ENCODE measurements around the gene GPC6. TPM values are rescaled to one million over a fixed set of nuclear protein-coding genes. Genes with fewer than 3 reads are reported as not detected.

The GPC6 gene
- polyA plus RNA-seq, 1 donor (not counting 4 experiments of a cell fraction or from before 2014, with no cell fraction given), result 0.42 TPM

DNA sequence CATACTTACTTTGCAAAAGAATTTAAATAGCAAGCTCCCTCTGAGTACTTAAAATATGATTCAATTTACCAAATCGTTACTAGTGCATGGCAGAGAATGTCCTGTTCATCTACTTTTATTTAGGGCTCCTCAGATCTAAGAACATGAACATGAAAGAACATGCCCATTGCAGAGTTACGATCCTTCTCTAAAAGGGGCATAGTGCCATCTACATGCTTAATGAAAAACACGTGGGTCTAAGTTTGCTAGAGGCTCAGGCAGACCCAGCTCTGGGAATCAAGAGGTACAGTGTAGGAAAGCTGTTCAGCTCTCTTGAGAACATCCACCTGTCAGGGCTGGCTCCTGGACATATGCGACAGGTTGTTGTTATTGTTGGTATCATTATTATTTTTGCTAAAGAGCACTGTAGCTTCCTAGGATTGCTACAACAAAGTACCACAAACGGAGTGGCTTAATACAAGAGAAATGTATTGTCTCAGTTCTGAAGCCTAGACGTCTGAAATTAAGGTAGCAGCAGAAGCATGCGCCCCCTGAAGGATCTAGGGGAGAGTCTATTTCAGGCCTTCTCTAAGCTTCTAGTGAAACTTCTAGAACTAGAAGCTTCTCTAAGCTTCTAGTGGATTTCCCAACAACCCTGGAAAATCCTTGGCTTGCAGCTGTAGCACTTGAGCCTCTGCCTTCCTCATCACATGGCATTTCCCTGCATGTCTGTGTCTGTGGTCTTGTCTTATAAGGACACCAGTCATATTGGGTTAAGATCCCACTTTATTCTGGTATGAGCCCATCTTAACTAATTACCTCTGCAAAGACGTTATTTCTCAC is 1119.0 kb downstream of the GPC6 start:
- Histone ChIP-seq H3K27ac (ENCODE audit: control insufficient read depth, insufficient read depth, low read length) (no peak overlapping the region), H2AFZ (ENCODE audit: control insufficient read depth, low read length) (peak overlapping the region; percentile 58)
- dilution Hi-C loops (cut with MboI; ENCODE audit: extremely low pct_ligation_motif_present, low sequenced_read_pairs), result no loop called here

DNA sequence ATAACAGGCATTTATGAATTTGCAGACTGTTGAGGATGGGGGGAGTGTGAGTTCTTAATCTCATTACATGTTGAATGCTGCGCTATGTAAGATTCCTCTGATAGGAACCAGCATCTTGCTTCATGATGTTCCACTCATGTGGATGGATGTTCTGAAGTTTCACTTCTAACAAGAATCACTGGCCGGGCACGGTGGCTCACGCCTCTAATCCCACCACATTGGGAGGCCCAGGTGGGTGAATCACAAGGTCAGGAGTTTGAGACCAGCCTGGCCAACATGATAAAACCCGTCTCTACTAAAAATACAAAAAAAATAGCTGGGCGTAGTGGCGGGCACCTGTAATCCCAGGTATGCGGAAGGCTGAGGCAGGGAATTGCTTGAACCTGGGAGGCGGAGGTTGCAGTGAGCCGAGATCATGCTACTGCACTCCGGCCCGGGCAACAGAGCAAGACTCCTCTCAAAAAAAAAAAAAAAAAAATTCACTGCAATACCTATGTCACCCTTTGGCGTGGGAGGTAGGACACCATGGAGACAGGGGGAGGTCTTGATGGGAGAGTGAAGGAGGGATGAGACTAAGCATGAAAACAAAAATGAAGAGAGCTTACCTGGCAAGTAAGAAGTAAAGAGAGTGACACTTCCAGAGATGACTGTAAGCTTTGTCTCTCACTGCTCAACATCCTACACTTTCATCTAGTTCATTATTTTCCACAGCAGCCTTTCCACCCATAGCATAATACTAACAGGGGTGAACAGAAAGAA is 1119.8 kb downstream of the GPC6 start:
- no peak overlapping the region for H3K27ac ChIP-seq (ENCODE audit: control insufficient read depth, insufficient read depth, low read length)
- no peaks in the 10 kb centered on the region for H4K20me1 ChIP-seq (ENCODE audit: control insufficient read depth, extremely low read depth, insufficient read depth, low read length)
- dilution Hi-C loops (cut with MboI; ENCODE audit: extremely low pct_ligation_motif_present, low sequenced_read_pairs), result no loop called here
- H3K27me3 ChIP-seq (ENCODE audit: control insufficient read depth, extremely low read depth, insufficient read depth, low read length), result peaks cover 2% of the 10 kb centered on the region
- H3K9me3 ChIP-seq (ENCODE audit: control insufficient read depth, low read depth, low read length), result no peaks in the 10 kb centered on the region
- no peak for TF ChIP-seq EZH2 (IDR thresholded peaks at IDR 0.05; ENCODE audit: low read length)
- TF ChIP-seq CTCF (optimal IDR thresholded peaks at IDR 0.05 in 1 of 3, IDR thresholded peaks at IDR 0.05 in 1 of 3, conservative IDR thresholded peaks at IDR 0.05 in 1 of 3; ENCODE audit: extremely low read depth in 1 of 3, insufficient read depth in 2 of 3, low read length in 3 of 3), result no peak
- FAIRE-seq (peak; percentile 41), DNase-seq (ENCODE audit: low read depth, low spot score) (no peak)
- H3K4me3 ChIP-seq (ENCODE audit: control insufficient read depth in 2 of 3, extremely low read depth in 1 of 3, insufficient read depth in 2 of 3, low read depth in 1 of 3, low read length in 3 of 3), result no peak overlapping the region
- no peaks in the 10 kb centered on the region for H3K9me1 ChIP-seq (ENCODE audit: control insufficient read depth, extremely low read depth, insufficient read depth, low read length)
- H3K9ac ChIP-seq (ENCODE audit: control insufficient read depth, extremely low read depth, insufficient read depth, low read length), result no peak overlapping the region
- H3K79me2 ChIP-seq (ENCODE audit: control insufficient read depth, insufficient read depth, low read length), result no peaks in the 10 kb centered on the region
- H3K4me2 ChIP-seq (ENCODE audit: control insufficient read depth, extremely low read depth, insufficient read depth, low read depth, low read length), result no peak overlapping the region
- H3K36me3 ChIP-seq (ENCODE audit: control insufficient read depth in 2 of 2, extremely low read depth in 1 of 2, insufficient read depth in 2 of 2, low read length in 2 of 2), result no peaks in the 10 kb centered on the region
- H3K4me1 ChIP-seq (ENCODE audit: control insufficient read depth, extremely low read depth, insufficient read depth, low read length), result no peaks in the 10 kb centered on the region
- no peak overlapping the region for H2AFZ ChIP-seq (ENCODE audit: control insufficient read depth, low read length)

More for the DNA sequence above, 1119.0 kb downstream of the GPC6 start:
- H3K4me2 ChIP-seq (ENCODE audit: control insufficient read depth, extremely low read depth, insufficient read depth, low read depth, low read length), result peak overlapping the region; percentile 46
- peaks cover 2% of the 10 kb centered on the region for H3K27me3 ChIP-seq (ENCODE audit: control insufficient read depth, extremely low read depth, insufficient read depth, low read length)
- DNase-seq (ENCODE audit: low read depth, low spot score) (no peak), FAIRE-seq (peak; percentile 87)
- H3K36me3 ChIP-seq (ENCODE audit: control insufficient read depth in 2 of 2, extremely low read depth in 1 of 2, insufficient read depth in 2 of 2, low read length in 2 of 2), result no peaks in the 10 kb centered on the region
- H3K9me1 ChIP-seq (ENCODE audit: control insufficient read depth, extremely low read depth, insufficient read depth, low read length), result no peaks in the 10 kb centered on the region
- H3K4me3 ChIP-seq (ENCODE audit: control insufficient read depth in 2 of 3, extremely low read depth in 1 of 3, insufficient read depth in 2 of 3, low read depth in 1 of 3, low read length in 3 of 3), result no peak overlapping the region
- no peak overlapping the region for H3K9ac ChIP-seq (ENCODE audit: control insufficient read depth, extremely low read depth, insufficient read depth, low read length)
- H4K20me1 ChIP-seq (ENCODE audit: control insufficient read depth, extremely low read depth, insufficient read depth, low read length), result no peaks in the 10 kb centered on the region
- H3K9me3 ChIP-seq (ENCODE audit: control insufficient read depth, low read depth, low read length), result no peaks in the 10 kb centered on the region
- H3K79me2 ChIP-seq (ENCODE audit: control insufficient read depth, insufficient read depth, low read length), result no peaks in the 10 kb centered on the region
- no peaks in the 10 kb centered on the region for H3K4me1 ChIP-seq (ENCODE audit: control insufficient read depth, extremely low read depth, insufficient read depth, low read length)
- TF ChIP-seq CTCF (optimal IDR thresholded peaks at IDR 0.05 in 1 of 3, IDR thresholded peaks at IDR 0.05 in 1 of 3, conservative IDR thresholded peaks at IDR 0.05 in 1 of 3; ENCODE audit: extremely low read depth in 1 of 3, insufficient read depth in 2 of 3, low read length in 3 of 3) (peak in 2 of 3 experiments; percentile 49 to 59), EZH2 (IDR thresholded peaks at IDR 0.05; ENCODE audit: low read length) (no peak)

All from keratinocyte (primary cell).